DMS79 (cell line): ENCODE data around the gene ARFIP1.

Source experiments
- DNase-seq: peaks from one replicate; lab custom pipeline; 2025; lab: John Stamatoyannopoulos, UW

ARFIP1 gene

DNA sequence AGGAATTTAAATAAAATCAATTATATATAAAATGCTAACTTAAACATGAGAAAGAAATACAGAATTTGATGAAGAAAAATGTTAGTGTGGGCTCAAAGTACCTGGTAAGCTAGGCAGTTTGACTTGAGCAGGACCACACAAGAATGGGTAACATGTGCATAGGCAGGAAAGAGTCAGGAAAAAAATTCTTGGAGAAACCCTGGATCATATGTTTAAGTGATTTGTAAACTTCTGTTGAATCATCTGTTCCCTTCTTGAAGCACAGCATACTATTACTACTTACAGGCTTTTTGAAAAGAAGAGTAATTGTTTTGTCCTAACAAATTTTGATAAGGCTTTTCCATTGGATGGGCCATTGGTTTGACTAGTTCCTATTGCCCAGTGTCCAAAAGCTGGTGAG, 118.9 kb downstream of the ARFIP1 start:
- no peak for DNase-seq

DNA sequence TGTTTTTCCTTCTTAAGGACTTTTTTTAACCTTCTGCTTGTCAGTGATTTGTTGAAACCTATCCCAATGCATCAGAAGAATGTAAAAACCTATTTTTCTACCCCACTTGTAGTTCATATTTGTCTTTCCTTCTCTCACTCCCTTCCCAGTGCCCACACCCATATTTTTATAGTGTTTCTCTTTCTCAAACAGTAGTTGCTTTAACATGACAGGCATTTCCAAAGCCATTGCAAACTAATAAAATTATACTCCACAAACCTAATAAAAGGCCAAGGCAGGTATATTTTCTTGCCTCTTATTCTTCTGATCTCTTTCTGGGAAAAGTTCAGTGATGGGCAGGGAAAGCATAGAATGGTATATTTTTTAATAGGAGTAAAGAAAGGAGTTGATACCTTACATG, 120.6 kb downstream of the ARFIP1 start:
- no peak for DNase-seq

DNA sequence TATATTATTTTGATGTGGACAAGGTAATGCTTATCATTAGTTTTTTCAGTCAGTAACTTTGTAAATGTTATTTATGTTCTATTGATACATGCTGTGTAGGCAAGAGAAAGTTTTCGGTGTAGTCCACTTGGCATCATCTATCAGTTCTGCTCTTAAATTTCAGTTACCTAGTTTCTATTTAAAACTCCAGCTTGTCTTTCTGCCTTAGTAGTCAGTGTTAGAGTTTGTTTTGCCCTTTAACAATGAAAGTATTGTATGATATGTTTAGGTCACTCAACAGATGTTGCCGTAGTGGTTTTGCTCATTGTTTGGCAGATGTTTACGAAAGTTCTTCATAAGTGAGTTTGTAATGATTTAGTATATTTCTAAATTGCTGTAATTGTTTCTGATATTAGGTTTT, 121.5 kb downstream of the ARFIP1 start:
- DNase-seq: no peak

DNA sequence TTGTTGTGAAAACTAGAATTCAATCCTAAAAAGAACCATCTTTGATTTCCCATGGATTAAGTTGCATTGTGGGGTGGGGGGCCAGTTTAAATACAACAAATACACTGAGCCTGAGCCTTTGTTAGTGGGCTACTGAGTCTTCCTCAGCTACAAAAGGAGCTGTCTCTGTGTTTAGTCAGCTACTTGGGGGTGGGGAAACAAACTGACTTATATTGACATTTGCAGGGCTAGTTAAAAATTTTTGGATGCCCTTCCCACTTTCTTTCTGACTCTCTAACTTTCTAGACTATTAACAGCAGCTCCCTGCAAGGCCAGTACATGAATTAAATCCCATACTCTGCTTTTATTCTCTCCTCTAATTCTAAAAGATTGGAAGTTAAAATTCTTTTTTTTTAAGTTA, 123.9 kb downstream of the ARFIP1 start:
- no peak for DNase-seq

DNA sequence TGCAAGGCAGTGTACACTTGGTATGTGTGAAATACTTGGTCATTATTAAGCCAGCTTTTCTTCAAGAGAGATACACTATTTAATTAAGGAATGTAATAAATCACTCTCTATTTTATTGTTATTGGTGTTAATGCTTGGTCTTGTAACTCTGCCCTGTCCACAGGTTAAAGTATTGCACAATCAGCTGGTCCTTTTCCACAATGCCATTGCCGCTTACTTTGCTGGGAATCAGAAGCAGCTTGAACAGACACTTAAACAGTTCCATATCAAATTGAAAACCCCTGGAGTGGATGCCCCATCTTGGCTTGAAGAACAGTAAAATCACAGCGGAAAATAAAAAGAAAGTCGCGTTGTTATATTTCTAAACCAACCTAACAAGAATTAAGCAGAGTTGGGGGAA, 130.1 kb downstream of the ARFIP1 start:
- DNase-seq: no peak

DNA sequence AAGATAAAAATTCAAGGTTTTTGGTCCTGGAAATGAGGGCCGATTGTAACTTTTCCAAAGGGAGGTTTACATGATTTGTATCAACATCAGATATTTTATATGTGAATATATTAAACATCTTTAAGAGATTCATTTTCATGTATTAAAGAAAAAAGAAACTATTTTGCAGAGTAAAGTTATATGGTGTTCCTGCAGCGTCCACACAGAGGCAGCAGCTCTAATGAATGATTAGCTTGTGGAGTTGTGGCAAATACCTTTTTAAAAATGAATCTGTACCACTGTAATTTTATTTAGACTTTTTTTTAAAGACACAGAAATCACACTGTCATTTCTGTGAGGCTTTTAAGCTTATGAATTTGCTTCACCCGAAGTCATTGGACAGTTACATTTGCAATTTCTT, 130.8 kb downstream of the ARFIP1 start:
- no peak for DNase-seq

DNA sequence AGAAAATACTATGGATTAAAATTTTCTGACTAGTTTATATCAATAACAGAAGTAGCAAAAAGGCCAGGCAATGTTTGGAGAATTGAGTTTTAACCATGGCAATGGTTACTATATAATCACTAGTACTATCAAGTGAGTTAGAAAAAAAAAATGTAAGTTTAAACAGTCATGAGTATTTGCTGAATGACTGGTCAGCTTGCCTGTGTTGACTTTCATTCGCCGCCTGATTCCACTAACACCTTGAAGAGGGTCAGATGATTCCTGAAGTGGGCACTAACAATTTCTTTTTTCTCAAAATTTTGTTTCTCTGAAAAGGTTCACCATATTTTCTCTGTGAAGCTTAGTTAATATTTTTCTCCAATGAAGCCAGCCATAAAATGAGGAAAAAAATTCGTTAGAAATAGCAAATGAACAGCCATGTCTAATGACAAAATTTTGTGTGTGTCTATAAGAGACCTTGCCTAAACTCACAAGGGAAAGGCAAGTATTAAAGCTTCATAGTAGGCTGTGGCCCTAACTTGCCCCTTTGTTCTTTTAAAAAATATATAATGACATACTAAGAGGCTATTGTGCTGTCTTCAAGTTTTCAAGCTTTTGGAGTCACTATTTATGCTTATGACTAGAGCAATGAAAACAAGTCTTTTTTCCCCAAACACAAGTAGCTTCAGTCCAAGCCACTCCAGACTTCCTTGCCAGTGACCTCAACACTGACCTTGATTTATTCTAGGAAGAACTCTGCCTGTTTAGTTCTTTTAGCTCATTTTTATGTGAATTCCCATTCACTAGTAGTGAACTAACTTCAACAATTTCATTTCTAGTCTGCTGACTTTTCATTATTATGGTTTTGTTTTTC, 138.0 kb downstream of the ARFIP1 start:
- DNase-seq: no peak

DNA sequence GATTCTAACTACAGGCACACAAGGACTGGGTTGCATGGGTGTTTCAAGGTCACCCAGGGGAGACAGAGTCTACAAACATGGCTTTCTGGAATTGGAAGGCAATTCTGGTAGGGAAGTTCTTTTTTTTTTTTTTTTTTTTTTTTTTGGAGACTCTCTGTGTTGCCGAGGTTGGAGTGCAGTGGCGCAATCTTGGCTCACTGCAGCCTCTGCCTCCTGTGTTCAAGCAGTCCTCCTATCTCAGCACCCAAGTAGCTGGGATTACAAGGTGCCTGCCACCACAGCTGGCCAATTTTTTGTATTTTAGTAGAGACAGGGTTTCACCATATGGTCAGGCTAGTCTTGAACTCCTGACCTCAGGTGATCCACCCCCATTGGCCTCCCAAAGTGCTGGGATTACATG, 140.1 kb downstream of the ARFIP1 start:
- DNase-seq: no peak

DNA sequence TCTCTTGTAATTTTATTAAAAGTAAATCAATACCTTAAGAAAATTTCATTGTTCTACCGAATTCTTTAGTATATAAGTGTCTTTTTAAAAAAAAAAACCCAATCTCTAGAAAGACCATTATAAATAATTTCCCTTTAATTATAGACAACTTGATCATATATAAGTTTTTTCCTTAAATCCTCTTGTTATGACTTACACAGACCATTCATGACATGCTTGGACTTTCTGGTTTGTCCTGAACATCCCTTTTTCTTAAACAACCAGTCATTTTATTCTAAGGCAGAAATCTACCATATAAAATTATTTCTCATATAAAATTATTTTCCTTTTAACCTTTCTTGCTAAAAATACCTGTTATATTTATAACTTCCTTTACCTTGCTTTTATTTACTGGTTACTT, 141.0 kb downstream of the ARFIP1 start:
- DNase-seq: no peak

DNA sequence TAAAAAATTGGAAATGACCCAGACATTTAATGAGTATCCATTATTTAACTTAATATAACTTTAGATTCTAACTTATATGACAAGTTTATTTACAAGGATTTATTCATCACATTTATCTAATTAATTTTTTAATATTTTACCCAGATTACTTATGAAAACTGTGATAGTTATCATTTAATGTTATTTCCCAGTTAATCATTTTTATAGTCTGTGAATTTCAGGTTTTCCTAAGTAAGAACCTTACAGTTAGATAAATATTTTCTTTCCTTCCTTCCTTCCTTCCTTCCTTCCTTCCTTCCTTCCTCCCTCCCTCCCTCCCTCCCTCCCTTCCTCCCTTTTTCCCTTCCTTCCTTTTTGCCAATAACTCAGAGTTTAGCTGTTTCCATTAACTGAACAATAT, 141.5 kb downstream of the ARFIP1 start:
- no peak for DNase-seq

DNA sequence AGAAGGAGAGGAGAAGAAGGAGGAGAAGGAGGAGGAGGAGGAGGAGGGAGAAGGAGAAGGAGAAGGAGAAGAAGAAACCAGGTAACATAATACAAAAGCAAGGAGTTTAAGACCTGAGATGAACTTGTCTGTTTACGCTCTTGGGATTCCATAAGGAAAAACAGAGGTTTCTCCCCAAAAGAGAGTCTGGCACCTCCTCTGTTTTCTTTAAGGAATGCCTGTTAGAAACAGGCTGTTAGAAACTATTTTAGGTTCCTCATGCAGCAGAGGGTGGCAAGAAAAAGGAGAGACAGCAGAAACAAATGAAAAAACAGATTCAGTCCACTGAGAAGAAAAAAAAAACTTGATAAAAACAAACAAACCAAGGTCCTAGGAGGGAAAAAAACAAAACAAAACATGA, 146.1 kb downstream of the ARFIP1 start:
- no peak for DNase-seq

DNA sequence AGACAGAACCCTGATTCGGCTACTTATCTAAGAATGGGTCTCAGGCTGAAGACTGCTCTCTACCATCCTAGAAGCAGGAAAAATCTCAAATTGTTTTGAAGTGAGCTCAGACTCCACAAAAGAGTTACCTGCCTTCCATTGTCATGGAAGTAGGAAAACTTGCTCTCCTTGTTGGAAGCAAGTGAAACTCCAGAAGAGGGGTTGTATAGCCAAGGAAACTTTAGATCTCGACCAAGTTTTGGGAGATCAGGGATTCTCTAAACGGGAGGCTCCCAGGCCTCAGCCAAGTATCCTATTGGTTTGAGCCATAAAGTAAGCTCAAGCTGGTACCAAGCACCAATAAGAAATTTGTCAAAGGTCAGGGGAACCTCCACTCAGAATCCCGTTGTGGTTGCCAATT, 147.2 kb downstream of the ARFIP1 start:
- no peak for DNase-seq

DNA sequence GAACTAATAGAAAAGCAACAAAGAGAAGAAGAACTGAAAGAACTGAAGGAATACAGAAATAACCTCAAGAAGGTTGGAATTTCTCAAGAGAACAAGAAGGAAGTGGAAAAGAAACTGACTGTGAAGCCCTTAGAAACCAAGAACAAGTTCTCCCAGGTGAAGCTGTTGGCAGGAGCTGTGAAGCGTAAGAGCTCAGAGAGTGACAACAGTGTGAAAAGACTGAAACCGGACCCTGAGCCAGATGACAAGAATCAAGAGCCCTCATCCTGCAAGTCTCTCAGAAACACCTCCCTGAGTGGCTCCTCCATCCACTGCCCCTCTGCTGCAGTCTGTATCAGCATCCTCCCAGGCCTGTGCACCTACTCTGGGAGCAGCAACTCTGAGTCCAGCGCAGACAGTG, 148.0 kb downstream of the ARFIP1 start:
- peak; percentile 54 for DNase-seq

DNA sequence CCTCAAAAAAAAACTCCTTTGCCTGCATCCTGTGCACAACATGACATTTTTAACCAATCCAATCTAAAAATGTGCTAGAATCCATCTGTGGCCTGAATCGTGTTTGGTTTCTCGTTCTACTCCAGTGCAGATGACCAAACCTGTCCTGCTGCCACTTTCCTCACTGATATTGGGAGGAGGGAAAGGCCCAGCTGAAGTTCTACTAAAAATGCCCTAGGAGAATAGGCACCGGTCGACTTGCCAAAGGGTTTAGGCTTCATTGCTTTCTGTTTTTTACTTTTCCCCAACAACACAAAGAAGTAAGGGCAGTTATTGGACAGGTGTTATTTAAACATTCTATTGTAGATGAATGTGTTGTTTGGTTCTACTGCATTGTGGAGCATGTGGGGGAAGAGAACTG, 148.5 kb downstream of the ARFIP1 start:
- no peak for DNase-seq

DNA sequence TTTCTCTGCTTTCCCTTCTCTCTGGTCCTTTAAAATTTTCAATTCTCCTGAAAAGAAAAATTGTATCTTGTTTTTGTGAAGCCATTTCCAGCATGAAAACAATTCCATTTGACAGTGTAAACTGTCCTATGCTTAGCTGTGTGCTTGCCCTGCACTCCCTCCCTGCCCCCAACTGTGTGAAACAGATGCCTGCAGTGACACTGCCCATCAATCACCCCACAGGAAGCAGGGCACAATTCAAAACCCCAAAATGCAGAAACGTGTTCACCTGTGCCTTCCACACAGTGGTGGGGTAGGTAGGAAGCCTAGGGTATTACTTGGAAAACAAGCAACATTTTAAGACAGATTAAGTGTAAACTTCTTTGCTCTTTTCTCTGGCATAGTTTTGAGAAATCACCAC, 150.1 kb downstream of the ARFIP1 start:
- no peak for DNase-seq

DNA sequence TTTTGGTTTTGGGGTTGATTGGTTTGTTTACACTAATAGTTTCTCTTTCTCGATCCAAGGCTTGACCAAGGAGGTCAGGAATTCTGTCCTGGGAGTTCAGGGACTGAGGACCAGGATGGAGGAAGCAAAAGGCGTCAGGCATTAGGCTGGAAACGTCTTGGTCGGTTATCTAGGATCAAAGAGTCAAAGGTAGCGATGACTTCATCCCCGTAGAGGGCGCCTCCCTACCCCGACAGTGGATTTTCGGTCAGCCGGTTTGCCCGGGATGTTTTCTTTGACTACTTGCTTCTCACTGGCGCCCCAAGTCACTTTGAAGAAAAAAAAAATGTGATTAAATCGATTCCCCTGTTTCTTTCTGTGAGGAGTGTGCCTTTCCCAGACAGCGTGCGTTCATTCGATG, 155.4 kb downstream of the ARFIP1 start:
- no peak for DNase-seq

DNA sequence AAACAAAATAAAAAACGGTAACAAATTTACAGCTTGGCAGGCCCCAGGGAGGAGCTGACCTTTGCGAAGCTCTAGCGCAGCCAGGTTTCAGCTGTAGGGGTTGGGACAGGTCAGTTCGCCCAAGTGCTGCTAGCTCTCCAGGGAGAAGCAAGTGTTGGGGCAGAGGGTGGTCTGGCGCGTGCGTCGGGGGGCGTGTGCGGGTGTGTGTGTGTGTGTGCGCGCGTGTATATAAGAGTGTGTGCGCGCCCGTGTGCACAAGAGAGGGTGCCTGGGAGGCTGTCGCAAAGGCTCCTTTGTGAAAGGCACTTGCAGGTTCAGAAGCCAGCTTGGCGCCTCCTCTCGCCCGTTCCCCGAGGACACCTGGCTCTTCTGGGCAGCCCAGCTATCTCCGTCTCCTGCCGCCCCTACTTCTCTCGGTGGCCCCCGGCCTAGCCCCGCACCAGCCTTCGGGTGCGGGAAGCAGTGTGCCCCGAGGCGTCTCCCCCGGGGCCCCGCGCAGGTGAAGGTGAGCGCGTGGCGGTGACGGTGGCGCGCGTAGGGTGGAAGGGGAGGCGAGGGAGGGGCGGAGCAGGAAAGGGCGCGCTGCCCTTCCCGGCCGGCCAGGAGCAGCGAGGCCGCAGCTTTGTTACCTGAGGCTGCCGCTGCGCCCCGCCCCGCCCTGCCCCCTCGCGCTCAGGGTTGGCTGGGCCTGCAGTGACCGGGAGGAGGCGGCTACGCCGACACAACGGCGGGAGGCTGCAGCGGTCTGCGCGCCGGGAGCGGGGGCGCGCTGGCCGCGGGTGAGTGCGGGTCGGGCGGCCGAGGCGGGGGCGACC, 156.1 kb downstream of the ARFIP1 start, which contains the start of gene FHDC1:
TSS of gene FHDC1 (plus strand) at position 693 of the 815 bp plus-strand sequence. CDS start 6,735 bp downstream, outside the sequence.
- DNase-seq: peak; percentile 39

DNA sequence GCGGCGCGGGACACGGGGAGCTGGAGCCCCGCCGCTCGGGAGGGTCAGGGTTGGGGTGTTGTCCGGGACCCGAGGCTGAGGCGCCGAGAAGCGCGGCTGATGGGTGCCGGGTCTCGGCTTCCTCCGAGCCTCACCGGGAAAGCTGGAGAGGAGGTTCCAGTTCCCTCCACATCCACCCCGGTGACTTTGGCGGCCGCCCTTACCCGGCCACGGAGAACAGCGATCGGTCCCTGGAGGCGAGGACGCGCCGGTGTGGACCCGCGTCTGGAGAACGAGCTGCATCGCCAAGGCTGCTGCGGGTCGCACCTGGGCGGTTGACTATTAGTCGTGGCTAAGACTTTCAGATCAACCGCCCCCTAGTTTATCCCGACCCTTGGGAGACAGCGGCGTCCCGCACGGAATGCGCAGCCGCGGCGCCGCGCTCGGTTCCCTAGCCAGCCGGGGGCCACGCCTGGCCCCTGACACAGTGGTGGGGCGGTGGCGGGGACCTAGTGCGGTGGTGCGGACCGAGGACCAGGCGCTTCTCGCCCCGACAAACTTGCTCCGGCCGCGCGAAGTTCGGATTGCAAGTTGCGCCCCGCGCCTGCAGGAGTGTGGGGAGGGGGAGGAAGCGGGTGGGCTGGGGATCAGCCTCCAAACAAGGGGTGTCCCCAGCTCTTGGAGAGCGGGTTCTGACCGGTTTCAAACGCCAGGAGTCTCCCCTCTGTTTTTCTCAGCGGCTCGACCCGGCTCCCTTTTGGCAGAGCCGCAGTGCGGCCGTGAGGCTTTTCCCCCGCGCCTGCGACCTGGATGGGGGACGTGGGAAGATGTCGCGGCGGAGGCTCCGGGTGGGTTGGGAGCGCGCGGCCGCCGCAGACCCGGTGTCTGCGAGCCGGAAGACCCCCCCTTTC, 156.9 kb downstream of the ARFIP1 start:
- DNase-seq: no peak

DNA sequence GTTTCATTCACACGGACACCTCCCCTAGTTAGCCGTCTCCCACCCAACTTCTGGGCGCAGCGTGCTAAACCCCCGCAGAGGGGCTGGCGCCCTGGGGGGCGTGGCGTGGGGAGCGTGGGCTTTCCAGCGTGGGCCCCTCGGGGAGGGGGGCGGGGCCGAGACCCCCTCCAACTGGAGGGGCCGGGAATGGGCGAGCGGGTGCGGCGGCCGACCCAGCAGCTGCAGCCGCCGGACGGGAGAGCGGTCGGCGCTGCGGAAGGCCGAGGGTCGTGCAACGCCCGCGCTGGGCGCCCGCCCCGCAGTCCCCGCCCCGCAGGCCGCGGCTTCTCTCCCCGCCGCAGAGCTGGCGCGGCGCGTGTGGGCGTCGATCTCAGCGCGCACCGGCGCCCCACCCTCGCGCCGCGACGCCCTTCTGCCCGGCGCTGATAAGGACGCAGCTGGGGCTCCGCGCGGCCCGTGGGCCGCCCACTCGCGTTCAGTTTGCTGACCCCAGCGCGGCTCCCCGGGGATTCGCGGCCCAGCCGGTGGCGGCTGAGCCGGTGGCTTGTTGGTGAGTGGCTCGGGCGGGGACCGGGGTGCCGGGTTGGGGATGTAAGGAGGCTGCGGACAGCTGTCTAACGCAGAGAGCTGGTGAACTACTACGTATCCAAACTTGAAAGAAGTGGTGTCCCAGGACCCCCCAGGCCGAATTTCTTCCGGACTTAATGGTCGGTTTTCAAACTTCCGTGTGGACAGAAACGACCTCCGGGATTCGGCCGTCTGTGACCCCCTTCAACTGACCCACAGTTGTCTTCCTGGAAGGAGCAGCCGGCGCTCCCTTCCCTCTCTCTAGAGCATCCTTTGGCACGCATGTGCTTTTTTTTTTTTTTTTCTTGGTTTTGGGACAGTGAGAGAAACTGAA, 157.8 kb downstream of the ARFIP1 start:
- DNase-seq: no peak

DNA sequence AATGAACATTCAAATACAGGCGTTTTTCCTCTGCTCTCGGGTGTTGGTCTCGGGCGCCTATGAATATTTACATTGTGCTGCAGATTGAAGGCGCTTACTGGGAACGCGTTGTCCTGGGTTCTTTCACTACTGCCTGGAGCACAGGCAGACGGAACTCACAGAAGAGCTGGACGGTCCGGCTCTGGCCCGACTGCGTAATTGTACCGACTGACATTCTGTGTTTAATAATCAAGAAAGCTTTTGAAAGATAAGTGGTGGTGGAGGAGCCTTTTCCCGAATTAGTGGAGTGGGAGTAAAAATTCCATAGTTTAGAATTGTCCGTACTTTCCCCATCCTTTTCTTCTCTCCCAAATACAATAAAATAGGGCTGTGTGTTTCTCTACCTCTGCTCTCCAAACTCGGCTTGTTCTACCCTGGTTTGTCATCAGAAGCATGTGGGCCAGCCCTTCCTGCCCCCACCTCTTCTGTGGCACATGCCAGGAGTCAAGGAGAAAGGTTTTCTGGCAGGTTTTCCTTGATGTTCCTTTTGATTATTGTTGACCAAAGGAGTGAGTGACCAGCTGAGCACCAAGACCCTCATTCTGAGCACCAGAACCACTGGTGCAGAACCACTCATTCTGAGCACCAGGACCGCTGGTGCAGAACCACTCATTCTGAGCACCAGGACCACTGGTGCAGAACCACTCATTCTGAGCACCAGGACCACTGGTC, 158.6 kb downstream of the ARFIP1 start:
- DNase-seq: peak; percentile 79

DNA sequence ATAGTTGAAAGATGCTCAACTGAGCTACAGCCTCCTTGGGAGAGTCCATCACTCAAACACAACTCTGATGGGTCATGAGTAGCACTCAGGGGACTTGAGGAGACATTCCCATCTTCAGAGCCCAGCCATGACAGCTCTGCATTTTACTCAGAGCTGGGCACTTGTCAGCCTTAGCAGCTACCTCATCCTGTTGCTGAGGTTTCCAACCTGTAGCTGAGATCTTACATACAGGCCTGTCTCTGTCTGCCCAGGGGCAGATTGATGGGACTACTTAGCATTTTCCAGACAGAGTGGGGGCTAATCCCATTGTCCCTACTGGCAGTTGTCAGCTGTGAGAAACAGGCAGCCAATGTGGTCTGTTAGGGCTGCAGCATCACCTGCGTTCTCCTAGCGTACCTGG, 159.9 kb downstream of the ARFIP1 start:
- no peak for DNase-seq
